Measurements from ENCODE around the gene SLC35F4.
"Not testable (repeated sequence)": the region's sequence is repeated elsewhere in the genome, so short reads cannot be mapped to it uniquely, and the experiment has no call there.

DNA sequence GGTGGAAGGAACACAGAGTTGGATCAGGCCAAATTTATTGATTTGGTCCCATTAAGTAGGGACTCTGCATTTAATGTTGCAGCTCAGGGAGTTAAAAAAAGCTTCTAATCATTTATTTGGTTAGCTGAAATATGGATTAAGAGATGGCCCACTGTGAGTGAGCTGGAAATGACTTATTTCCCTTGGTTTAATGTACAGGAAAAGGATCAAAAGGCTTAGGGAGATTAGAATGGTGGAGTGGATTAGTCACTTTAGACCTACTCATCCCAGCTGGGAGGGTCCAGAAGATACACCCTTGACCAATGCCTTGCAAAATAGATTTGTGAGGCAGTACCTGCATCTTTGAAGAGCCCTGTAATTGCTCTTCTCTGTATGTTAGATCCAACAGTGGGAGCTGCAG lies 143.8 kb downstream of the SLC35F4 start:
- TF ChIP-seq CTCF, EZH2phosphoT487 (IDR thresholded peaks at IDR 0.05; ENCODE audit: low read length): not testable (repeated sequence)

All from MM.1S (cell line).